WERI-Rb-1 (cell line): ENCODE data around the gene KLHL29.

ENCODE experiments used
- DNase-seq: peaks from one replicate; pipeline ENCODE4 v3.0.0-alpha.2; 2020
- H3K27ac ChIP-seq: fragments of 250-450 bp; sonication (Bioruptor Pico); 2 replicates; pipeline ENCODE4 v1.5.1; 2020; ENCODE audit warnings: mild to moderate bottlenecking, moderate library complexity
- H3K27me3 ChIP-seq: fragments of 250-450 bp; sonication (Bioruptor Pico); 2 replicates; pipeline ENCODE4 v1.5.1; 2021; ENCODE audit warnings: mild to moderate bottlenecking, low read depth, moderate library complexity; ENCODE audit not compliant: insufficient read depth, severe bottlenecking
- H3K36me3 ChIP-seq: fragments of 250-450 bp; sonication (Bioruptor Pico); 2 replicates; pipeline ENCODE4 v1.5.1; 2020; ENCODE audit warnings: mild to moderate bottlenecking, moderate library complexity
- H3K4me3 ChIP-seq: 2 replicates; pipeline ENCODE4 v1.5.1; 2011; ENCODE audit warnings: low read depth, mild to moderate bottlenecking, control low read depth, low read length
- H3K9me3 ChIP-seq: fragments of 250-450 bp; sonication (Bioruptor Pico); 2 replicates; pipeline ENCODE4 v1.5.1; 2021; ENCODE audit warnings: mild to moderate bottlenecking, moderate library complexity; ENCODE audit not compliant: severe bottlenecking
- TF ChIP-seq, protein P1 (sequence below): IDR thresholded peaks from 2 replicates; pipeline ENCODE4 v1.5.1; 2011; ENCODE audit warnings: low read depth, mild to moderate bottlenecking, control low read depth, inconsistent platforms, low read length

KLHL29 gene

DNA sequence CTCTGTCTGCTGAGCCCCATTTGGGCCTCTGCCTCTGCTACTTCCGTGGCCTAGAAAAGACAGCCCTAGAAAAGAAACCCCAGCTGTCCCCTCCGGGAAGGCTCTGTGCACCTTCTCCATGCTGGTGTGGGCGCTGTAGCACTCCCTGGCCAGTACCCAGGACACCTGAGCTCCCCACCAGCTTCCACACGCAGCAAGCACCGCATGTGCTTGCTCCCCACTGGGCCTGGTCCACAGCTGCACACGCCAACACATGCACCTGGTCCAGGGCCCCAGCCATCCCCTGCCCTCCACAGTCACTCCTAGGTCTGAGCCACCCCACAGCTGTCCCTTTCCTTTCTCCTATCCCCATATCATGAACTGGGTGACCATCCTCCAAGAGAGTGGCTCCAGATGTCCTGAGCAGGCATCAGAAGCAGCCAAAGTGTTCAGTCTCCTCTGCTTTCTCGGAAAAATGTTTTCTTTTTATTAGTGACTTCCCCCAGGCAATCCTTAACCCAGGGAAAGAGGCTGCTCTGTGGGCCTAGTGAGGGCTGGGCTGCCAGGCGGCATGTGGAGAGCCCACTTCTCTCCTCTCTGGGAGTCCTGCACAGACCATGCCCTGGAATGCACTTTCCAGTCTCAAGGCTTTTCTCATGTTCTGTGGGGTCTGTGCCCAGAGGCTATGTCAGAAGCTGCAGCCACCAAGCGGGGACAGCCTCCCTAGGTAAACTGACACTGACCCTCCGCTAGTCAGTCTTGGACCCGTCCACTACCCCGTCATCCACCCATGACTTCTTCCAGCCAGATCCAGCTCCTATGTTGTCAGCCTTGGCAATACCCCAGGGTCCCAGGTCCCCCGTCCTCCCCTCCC lies 133.7 kb downstream of the KLHL29 start:
- TF ChIP-seq, protein P1, sequence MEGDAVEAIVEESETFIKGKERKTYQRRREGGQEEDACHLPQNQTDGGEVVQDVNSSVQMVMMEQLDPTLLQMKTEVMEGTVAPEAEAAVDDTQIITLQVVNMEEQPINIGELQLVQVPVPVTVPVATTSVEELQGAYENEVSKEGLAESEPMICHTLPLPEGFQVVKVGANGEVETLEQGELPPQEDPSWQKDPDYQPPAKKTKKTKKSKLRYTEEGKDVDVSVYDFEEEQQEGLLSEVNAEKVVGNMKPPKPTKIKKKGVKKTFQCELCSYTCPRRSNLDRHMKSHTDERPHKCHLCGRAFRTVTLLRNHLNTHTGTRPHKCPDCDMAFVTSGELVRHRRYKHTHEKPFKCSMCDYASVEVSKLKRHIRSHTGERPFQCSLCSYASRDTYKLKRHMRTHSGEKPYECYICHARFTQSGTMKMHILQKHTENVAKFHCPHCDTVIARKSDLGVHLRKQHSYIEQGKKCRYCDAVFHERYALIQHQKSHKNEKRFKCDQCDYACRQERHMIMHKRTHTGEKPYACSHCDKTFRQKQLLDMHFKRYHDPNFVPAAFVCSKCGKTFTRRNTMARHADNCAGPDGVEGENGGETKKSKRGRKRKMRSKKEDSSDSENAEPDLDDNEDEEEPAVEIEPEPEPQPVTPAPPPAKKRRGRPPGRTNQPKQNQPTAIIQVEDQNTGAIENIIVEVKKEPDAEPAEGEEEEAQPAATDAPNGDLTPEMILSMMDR = no peak
- Histone ChIP-seq H3K27ac (no peak overlapping the region), H3K27me3 (no peaks in the 10 kb centered on the region), H3K9me3 (no peaks in the 10 kb centered on the region), H3K36me3 (no peaks in the 10 kb centered on the region), H3K4me3 (no peak overlapping the region)
- no peak for DNase-seq

DNA sequence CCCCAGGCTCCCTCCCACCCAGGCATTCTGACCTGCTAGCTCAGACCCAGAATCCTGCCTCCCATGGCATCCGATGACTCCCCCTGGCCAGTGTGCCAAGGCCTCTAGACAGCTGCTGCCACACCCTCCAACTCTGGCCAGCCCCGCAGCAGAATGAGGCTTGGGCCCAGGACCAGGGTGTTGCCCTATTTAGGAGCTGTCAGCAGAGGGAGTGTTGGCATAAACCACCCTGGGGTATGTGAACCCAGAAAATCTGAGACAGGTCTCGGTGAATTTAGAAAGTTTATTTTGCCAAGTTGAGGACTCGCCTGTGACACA lies 134.3 kb downstream of the KLHL29 start:
- no peaks in the 10 kb centered on the region for H3K27me3 ChIP-seq
- DNase-seq = no peak
- TF ChIP-seq, protein P1 = no peak
- H3K36me3 ChIP-seq = no peaks in the 10 kb centered on the region
- H3K27ac ChIP-seq = no peak overlapping the region
- H3K4me3 ChIP-seq = no peak overlapping the region
- H3K9me3 ChIP-seq = no peaks in the 10 kb centered on the region

DNA sequence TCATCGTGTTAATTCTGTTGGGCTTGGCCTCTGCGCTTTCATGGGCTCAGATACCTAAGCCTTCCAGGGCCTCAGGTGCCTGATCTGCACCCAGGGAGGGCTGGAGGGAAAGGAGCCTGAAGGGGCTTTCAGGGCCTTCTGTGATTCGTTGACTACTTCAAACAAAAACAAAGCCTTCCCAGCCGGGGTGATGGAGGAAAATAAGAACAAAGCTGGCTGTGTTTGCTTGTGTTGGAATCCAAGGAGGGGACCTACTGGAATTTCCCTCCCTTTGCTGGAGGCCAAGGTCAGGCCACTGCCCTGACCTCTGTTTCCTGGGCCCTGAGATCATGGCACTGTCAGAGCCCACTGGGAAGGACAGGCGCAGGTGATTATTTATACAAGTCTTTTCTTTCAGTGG lies 135.3 kb downstream of the KLHL29 start:
- DNase-seq = no peak
- TF ChIP-seq, protein P1 = no peak
- Histone ChIP-seq H3K4me3 (no peak overlapping the region), H3K27me3 (no peaks in the 10 kb centered on the region), H3K9me3 (no peaks in the 10 kb centered on the region), H3K27ac (no peak overlapping the region), H3K36me3 (no peaks in the 10 kb centered on the region)

DNA sequence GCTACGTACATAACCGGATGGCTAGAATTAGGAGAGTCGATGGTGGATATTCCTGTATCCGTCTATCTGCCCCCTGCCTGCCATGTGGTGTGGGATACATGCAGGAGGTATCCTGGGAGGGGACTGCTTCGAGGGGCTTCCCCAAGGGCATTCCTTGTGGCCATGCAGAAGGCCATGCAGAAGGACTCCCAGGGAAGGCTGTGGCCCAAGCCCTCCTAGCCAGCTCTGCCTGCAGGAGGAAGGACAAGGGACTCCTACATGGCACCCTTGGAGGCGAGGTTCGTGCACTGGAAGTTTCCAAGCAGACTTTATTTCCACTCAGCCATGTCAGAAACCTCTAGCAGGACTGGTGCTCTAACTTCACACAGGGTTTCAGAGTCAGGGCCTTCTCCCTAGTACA lies 136.1 kb downstream of the KLHL29 start:
- no peak overlapping the region for H3K27ac ChIP-seq
- TF ChIP-seq, protein P1 = no peak
- no peak for DNase-seq
- H3K9me3 ChIP-seq = no peaks in the 10 kb centered on the region
- H3K36me3 ChIP-seq = no peaks in the 10 kb centered on the region
- H3K4me3 ChIP-seq = no peak overlapping the region
- H3K27me3 ChIP-seq = no peaks in the 10 kb centered on the region

DNA sequence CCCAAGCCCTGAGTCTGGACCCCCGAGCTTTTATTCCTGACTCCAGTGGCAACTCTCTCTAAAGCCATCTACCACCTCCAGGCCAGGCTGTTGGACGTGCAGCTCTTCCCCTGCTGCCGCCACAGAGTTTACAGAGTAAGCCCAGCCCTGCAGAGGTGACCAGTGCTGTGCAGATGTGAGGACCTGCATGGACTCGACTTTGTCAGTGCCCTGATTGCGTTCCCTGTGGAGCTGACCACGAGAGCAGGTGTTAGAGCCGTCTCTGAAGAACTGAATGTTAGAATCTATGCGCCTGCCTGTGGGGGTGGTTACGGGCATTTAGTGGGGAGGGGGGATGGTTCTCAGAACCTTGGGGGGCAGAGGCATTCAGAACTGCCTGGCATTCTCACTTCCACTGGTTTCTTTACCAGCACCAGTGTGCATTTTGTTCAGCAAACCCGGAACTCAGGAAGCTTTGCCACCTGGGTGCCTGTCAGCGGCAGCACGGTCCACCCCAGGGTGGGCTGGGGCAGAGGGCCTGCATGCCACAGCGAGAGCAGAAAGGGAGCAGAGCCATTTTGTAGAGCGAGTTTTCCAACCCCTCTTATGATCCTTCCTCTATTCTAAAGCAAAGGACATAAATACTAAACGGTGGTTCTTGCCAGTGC lies 137.9 kb downstream of the KLHL29 start:
- Histone ChIP-seq H3K36me3 (no peaks in the 10 kb centered on the region), H3K27ac (peak overlapping the region; percentile 40; the same call in 1 of the 2 replicates), H3K27me3 (no peaks in the 10 kb centered on the region), H3K4me3 (no peak overlapping the region), H3K9me3 (no peaks in the 10 kb centered on the region)
- DNase-seq = no peak
- TF ChIP-seq, protein P1 = no peak
